Left renal pelvis (tissue), 4 donors: Measurements from ENCODE around the gene MTFP1. TPM values are rescaled to one million over a fixed set of nuclear protein-coding genes. Genes with fewer than 3 reads are reported as not detected.
"Not testable (repeated sequence)": the region's sequence is repeated elsewhere in the genome, so short reads cannot be mapped to it uniquely, and the experiment has no call there.

Experiments used
- DNase-seq, 4 donors: peaks; one replicate each; pipeline ENCODE4 v3.0.0-alpha.2; 2013; ENCODE audit warnings: low read depth in 4 of 4, low spot score in 3 of 4
- polyA plus RNA-seq, 4 donors: library from polyadenylated mRNA; unstranded; fragments of 120-200 nt; gene quantifications; one replicate each; pipeline ENCODE4 v1.2.1, GENCODE V29; 2013; ENCODE audit not compliant: insufficient read length in 4 of 4

MTFP1 gene
- polyA plus RNA-seq, 4 donors = 2.4 to 12.0 (median 8.4) TPM

DNA sequence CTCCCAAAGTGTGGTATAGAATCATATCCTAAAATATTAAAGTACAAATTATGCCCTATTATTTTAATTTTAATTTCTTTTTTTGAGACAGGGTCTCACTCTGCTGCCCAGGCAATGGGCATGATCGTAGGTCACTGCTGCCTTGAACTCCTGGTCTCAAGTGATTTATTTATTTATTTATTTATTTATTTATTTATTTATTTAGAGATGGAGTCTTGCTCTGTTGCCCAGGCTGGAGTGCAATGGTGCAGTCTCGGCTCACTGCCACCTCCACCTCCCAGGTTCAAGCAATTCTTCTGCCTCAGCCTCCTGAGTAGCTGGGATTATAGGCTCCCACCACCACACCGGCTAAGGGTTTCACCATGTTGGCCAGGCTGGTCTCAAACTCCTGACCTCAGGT lies 24.5 kb upstream of the MTFP1 start:
- not testable (repeated sequence) for DNase-seq

DNA sequence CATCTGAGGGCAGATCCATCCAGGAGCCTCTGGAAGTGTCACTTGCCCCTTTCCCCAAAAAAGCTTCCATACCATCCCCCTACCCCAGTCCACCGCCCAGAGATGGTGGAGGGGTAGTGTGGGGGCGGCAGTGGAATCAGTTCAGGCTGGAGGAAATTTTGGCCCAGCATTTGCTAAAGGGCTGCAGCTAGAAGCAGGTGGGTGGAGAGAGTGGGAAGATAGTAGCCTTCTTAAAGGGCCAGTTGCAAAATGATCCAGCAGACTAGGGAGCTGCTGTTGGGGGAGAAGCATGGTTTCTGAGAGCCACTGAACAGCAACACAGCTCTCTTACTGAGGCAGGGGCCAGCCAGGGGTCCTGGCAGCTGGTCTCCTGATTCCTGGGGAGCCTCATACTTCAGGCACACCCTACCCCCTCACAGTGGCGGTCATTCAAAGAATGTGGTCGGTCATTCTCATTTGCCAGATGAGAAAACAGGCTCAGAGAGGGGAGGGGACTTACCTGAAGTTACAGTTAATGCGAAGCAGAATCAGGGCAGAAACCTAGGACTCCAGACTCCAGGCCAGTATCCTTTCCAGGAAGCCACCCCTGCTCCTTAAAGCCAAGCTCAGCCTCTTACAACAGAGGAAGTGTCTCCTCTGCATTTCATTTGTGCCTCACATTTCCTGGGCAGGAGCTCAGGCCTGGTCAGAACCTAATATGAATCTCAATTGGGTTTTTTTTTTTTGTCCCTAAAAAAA lies 23.4 kb upstream of the MTFP1 start:
- no peak for DNase-seq

DNA sequence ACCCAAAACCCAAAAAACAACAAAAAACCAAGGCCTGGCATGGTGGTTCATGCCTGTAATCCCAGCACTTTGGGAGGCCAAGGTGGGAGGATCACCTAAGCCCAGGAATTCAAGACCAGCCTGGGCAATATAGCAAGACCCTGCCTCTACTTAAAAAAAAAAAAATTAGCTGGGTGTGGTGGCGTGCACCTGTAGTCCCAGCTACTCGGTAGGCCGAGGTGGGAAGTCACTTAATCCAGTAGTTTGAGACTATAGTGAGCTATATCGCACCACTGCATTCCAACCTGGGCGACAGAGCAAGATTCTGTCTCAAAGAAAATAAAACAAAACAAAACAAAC lies 22.8 kb upstream of the MTFP1 start:
- DNase-seq = not testable (repeated sequence)

DNA sequence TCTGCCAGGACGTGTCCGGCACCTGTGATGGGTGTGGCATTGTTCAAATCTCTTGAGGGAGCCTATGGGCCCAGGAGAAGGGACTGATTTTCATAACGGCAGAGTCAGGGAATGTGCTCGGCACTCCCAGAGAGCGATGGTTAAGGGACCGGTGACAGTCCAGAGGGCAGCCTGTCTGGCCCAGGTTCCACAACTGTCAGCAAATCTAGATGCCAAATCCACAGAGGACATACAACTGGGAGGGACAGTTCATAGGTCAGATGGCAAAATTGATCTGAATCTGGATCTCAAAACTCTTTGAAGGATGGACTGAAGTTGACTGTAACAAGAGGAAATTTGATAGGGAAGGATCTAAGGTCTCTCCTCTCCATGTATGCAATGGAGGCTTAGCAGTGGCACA lies 21.3 kb upstream of the MTFP1 start:
- DNase-seq = no peak

DNA sequence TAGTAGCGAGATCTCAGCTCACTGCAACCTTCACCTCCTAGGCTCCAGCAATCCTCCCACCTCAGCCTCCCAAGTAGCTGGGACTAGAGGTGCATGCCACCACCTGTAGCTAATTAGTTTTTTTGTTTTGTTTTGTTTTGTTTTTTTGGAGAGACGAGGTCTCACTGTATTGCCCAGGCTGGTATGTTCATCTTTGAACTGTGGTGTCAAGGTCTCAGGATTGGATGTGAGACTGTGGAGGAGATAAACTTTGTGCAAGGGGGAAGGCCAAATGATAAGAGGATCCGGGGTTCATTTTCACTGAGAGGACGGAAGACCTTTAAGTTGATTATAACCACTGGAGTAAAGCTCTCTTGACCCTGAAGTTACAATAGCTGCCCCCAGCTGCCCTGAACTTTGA lies 19.8 kb upstream of the MTFP1 start:
- no peak for DNase-seq

DNA sequence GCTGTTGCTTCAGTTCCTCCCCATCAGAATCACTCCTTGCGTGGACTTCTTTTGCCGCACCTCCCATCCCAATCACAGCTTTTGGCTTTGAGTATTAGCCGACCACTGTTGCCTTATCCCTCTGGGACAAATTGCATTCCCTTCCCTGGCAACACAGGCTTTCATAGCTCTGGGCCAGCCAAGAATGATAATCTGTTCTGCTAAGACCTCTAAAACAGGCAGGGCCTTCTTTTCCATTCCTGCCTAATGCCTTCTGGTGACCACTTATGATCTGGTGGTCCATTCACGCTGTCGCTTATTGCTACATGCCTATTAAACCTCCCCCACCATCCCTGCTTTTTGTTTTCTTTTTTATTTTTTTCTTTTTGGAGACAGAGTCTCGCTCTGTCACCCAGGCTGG lies 19.2 kb upstream of the MTFP1 start:
- DNase-seq = no peak

DNA sequence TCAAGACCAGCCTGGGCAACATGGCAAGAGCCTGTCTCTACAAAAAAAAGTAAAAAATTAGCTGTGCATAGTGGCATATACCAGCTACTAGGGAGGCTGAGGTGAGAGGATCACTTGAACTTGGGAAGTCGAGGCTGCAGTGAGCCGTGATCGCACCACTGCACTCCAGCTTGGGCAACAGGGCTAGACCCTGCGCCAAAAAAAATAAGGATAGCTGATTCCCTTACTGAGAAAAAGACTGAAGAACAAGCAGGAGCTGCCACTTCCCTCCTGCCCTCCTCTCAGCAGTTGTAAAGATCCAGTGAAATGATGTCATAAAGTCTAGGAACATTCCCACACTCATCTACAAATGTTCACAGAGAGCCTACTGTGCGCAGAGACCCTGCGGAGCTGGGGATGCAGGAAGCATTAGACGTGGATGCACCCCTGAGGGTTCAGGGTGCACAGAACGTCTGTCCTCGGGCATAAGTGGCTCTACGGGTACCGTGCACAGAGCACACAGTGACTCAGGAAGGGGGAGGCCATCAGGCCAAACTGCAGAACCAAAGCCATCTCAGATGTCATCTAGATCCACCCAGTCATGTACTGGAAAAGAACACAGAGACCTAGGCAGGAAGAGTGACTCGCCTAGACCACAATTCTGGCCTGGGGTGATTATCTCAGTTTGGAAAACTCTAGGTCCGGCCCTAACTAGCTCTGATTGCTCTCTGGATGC lies 17.0 kb upstream of the MTFP1 start:
- no peak for DNase-seq

DNA sequence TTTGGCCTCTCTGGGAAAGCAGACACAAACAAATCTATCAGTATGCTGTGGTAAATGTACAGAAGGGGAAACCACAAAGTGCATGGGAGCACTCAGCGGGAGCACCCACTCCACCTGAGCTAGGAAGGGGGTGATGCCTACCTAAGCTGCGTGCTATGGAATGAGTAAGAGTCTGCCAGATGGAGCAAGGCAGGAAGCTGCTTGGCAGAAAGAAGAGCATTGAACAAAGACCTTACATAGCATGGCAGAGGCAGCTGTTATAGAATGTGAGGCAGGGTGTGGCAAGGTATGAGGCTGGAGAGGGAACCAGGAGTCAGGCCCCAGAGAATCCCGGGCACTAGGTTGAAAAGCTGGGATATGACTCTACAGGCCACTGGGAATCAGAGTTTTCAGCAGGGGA lies 13.8 kb upstream of the MTFP1 start:
- no peak for DNase-seq

DNA sequence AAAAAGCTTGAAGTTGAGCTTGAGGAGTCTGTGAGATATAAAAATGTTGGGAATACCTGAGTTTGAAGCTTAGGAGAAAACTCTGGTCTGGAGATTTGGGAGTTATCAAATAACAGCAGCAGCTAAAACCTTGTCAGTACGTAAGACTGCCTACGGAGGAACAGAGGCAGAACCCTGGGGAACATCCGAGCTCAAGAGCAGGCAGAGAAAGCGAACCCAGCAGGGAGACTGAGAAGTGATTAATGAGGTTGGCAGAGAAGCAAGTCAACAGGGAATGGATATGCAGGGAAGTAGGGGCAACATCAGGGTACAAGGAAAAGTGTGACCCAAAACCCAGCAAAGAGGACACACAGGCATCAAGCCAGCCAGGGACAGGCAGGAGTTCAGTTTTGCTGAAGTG lies 12.6 kb upstream of the MTFP1 start:
- no peak for DNase-seq

DNA sequence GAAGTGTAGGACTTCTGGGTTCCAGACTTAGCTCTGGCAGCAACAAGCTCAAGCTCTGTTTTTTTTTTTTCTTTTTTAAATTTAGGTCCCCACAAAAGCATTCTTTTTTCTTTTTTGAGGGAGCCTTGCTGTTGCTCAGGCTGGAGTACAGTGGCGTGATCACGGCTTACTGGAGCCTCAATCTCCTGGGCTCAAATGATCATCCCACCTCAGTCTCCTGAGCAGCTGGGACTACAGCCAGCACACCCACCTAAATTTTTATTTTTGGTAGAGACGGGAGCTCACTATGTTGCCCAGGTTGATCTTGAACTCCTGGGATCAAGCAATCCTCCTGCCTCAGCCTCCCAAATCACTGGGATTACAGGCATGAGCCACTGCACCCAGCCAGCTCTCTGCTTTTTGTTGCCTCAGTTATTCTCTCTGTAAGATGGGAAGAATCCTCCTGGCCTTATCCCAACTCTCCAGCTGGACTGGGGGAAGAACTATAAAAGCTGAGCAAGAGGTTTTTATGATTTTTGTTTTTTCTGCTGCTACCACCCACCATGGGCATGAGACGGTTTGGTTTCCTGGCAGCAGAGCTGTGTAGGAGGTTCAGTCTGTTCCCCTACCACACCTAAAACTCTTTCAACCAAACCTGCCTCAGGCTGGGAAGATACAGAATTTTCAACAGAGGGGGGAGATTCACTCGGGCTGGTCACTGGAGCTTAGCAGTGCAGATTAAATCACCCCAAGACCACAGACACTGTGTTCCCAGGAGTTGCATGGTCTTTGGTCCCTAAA lies 11.6 kb upstream of the MTFP1 start:
- no peak for DNase-seq

DNA sequence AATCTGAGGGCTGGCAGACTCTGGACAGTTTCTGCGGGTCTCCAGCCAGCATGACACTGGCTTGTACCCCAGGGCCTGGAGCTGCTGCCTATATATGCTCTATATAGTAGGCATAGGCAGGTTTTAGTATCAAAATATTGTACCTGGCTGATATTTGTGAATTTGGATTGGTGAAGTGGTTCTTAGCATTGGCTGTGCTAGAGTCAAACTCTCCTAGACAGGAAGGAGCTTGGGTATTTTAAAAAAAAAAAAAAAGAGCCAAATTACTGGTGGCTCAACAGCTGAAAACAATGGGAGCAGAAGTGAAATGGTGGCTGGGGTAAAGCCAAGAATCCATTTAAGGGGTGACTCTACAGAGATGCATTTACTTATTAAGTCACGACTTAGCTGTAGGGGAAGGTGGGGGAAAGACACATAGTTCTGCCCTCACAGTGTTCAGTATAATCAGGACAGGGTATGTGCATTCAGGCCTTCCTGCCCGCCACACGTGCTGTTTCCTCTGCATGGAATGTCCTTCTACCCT lies 11.0 kb upstream of the MTFP1 start:
- DNase-seq = no peak

DNA sequence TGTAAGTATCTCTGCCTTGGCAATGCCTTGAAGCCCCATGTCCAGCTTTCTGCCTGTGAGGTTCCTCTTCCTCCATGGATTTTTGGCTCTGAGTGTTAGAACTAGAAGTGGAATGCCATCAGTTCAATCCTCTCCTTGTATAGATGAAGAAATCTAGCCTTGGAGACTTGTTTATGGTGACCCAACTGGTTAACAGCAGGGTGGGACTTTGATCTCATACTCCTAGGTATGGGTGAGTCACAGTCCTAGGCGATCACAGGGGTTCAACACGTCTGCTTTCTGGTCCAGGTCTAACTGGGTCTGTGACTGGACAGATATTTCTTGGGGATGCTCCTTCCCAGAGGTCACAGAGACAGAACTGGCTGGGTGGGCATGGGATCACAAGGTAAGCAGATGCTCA lies 9.2 kb upstream of the MTFP1 start:
- no peak for DNase-seq

DNA sequence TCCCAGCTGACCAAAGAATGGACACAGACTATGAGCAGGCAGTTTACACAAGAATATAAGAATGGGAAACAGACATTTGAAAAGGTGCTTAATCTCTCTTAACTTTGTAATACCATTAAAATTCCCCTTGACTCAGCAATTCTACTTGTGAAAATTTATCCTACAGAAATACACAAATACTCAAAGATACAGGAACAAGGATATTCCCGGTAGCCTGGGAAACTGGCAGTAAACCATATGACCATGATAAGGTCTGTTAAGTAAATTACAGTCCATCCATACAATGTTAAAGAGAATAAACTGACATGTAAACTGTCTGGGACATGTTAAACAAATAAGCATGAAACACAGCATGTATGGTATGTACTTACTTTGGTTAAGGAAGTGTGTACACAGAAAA lies 8.7 kb upstream of the MTFP1 start:
- DNase-seq = no peak

DNA sequence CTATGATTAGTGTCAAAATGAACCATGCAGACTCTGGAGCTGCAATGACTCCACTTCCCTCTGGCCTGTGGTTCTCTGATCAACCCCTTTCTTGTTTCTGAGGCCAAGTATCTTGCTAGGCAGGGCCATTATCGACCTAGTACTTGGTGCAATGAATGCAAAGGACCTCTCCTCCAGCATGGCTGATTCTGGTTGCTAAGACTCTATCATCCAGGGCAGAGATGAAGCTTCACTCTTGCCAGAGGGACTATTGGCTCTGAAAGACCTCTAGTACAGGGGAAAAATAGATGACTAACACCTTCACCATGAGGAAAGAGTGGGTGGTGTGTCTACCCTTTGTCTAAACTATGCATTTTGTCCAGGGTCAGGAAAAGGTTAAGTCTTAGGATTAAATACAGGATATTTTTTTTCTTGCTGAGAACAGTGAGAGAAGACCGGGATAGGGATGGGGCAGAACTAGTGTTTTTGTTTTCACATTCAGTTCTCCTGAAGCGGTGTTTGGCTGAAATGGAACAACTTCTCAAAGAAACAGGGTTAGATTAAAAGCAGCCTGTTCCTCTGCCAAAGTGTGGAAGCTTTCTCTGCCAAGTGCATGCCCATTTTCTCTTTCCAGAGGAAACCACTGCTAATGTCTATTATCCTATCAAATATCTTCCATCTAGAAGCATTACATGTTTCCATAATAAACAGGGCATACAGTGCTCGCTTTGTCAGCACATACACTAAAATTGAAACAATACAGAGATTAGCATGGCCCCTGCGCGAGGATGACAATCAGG lies 5.0 kb upstream of the MTFP1 start:
- no peak for DNase-seq

DNA sequence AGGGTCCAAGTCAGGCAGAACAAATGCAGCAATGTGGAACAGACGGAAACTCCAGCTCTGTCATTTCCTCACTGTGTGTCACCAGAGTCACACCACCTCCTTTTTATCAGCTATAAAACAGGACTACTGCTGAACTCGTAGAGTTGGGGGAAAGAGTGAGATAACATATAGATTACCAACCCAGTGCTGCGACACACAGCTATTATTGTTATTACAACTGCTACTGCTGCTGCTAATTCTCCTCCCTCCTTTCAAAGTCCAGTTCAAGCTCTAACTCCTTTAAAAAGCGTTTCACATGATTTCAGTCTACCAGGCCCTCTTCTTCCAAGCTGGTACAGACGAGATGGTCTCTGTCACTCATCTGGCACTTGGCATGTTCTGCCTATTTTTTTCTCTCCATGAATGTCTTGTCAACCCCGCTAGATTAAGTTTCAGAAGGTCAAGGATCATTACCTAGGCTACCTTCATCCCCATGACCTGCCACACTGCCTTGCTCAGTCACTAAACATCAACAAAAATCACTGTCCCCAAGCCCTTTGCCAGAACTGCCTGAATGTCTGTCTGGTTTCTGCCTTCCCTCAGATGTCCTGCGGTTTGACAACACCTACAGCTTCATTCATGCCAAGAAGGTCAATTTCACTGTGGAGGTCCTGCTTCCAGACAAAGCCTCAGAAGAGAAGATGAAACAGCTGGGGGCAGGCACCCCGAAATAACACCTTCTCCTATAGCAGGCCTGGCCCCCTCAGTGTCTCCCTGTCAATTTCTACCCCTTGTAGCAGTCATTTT lies 3.7 kb upstream of the MTFP1 start:
- no peak for DNase-seq

DNA sequence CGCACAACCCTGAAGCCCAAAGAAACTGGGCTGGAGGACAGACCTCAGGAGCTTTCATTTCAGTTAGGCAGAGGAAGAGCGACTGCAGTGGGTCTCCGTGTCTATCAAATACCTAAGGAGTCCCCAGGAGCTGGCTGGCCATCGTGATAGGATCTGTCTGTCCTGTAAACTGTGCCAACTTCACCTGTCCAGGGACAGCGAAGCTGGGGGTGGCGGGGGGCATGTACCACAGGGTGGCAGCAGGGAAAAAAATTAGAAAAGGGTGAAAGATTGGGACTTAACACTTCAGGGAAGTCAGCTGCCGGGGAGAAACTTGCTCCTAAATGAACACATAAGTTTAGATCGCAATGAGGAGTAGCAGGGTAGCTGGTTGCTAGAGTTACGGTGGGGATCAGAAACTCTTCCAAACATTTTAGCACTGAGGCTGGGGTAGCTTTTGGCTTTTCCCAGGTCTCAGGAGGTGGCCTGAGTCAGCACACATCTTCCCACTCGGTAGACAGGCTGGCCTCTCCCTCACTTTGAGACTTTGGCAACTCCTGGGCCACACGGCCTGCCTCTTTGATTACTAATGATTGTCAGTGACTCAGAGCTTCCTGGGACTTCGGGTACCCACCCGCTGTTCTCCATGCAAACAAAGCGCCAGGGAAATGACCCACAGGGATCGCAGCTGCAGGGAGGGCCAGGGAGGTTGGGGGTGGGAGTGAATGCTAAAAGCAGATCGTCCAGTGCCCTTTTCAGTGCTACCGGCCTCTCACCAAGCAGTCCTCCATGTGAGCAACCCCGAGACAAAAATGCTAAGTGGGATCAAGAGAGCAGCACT lies 2.9 kb upstream of the MTFP1 start:
- DNase-seq = no peak

DNA sequence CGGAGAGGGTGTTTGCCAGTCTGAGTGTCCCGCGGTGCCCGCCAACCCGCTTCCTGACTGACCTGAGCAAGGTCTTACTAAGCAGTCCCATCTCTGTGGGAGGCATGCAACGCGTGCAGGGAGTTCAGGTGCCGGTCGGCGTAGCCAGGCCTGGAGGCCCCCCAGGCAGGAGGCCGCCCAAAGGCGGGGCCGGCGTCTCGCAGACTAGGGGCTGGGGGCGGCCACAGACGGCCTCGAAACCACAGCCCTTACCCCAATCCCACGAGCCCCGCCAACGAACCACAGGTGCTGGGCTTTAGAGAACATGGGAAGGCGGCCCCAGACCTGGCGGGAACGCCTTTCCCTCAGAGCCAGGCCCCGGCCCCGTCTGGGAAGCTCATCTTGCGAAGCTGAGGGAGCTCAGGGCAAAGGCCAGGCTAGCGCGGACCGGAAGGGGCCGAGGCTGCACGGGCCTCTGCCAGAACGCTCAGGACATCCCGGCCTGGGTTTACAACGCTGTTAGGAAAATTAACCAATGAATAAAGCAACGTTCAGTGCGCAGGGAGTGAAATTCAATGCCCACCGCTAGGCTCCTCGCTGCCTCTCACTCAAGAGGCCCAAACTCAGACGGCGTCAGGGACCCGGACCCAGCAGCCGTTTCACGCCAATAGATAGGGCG lies 2.1 kb upstream of the MTFP1 start:
- no peak for DNase-seq

DNA sequence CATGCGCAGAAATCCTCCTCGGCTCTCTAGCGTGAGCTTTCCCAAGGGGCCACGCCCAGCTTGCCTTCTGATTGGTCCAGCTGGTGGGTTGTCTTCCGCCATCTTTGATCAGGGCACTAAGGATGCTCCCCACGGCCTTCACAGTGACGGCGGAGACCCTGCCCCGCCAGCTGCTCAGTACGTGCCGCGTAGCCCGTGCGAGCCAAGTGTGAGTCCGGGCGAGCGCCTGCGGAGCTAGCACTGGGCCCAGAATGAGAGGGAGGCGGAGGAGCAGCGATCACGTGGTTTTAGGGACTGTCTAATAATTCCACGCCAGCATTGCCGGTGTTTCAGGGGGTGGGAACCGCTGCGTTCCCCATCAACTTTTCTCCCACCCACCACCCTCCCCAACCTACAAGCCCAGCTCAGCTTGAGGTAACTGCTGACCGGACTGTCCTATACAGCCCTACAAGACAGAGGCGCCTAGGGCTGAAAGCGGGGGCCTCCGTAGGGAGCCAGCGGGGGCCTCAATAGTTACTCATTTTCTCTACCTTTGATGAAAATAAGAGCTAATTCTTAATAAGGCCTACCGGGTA lies 1.5 kb upstream of the MTFP1 start:
- peak; percentile 99 to 100 (median 100) for DNase-seq
